GM19193 (cell line): ENCODE measurements around the gene C16orf54.
A peak's percentile ranks its signal among the peaks of the same experiment; 100 is the strongest.

Source experiments
- POLR2A ChIP-seq: IDR thresholded peaks from 4 replicates; pipeline ENCODE4 v1.6.1; 2011; ENCODE audit not compliant: insufficient read depth, insufficient read length; ENCODE audit errors: extremely low read depth

The C16orf54 gene, protein sequence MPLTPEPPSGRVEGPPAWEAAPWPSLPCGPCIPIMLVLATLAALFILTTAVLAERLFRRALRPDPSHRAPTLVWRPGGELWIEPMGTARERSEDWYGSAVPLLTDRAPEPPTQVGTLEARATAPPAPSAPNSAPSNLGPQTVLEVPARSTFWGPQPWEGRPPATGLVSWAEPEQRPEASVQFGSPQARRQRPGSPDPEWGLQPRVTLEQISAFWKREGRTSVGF

DNA sequence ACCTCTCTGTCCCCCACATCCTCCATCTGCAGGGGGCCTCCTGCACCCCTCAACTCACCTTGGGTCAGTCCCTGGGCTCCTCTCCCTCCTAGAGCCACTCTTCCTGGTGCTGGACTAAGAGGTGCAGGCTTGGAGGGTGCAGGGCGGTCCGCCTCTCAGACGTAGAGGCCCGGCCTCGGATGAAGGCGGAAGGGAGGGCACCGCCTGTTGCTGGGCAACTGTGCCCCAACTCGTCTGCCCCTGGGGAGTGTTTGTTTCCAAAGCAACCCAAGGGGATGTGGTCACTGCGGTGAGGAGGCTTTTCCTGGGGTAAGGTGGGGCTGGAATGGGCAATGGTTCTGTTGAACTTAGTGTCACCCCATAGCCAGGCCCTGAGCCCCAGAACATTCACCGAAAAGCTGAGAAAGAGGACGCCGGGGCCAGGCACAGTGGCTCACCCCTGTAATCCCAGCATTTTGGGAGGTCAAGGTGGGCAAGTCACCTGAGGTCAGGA is at the start of gene C16orf54:
TSS of gene C16orf54 (minus strand) at position 138 of the 493 bp plus-strand sequence. CDS start 1,039 bp downstream, outside the sequence.
- peak; percentile 56 for TF ChIP-seq POLR2A

- TF ChIP-seq POLR2A = no peak
Measured at GRCh38 chr16:29794231-29794710, 48.5 kb upstream of the C16orf54 start.

DNA sequence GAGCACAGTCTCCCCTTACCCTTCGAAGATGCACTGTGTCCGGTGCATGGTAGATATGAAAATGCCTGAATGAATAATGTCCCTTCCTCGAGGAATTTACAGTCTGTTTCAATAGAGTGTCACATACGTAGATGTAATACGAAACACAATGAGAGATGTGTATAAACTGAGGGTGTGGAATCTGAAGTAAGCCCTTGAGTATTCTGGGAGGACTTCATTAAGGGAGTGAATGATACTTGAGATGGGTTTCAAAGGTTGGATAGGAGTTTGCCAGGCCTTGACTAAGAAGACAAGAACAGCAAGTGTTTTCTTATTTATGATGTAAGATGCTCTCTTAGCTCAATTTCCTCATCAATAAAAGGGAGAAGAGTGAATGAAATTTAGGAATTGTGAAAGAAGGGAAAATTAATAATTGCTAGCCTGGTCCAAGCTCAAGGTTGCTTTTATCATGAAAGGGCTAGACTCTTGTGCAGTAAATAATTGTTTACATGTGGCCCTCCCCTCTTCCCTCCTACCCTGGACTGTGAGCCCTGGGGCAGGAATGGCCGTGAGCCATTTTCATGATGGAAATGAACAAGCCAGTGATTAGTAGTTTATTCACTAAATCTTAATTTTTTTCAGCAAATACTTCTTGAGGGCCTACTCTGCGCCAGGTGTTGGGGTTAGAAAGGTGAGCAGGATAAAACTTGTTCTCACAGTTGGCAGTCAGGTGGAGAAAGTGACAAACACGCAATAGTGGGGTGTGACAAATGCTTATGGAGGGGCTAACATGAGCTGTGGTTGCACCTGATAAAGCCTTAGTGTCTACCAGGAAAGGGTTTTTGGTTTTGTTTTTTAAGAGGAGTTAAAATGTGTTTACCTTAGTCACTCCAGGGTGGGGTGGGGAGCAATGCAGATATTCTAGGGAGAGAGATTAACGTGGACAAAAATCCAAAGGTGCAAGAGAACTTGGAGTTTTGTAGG is 46.3 kb upstream of the C16orf54 start:
- TF ChIP-seq POLR2A = no peak

- TF ChIP-seq POLR2A = no peak
Measured at GRCh38 chr16:29790949-29791844, 45.4 kb upstream of the C16orf54 start.

- TF ChIP-seq POLR2A = peak; percentile 88
Measured at GRCh38 chr16:29790183-29790948, 44.6 kb upstream of the C16orf54 start, which contains the start of gene KIF22. KIF22 (plus strand) TSS chr16:29790751; CDS start chr16:29790760, 9 bp downstream.

DNA sequence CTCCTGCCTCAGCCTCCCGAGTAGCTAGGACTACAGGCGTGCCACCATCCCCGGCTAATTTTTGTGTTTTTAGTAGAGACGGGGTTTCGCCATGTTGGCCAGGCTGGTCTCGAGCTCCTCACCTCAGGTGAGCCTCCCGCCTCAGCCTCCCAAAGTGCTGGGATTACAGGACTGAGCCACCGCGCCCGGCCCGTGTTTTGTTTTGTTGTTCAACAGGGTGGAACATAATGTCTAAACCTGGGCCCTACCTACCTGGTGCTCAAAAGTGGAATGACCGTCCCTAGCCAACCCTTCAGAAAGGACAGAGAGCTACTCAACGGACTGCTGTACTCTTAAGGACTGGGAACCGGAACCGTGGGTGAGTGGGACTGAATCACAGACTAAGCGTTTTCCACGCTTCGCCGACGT is 44.0 kb upstream of the C16orf54 start:
- no peak for TF ChIP-seq POLR2A

- no peak for TF ChIP-seq POLR2A
Measured at GRCh38 chr16:29784901-29785500, 39.2 kb upstream of the C16orf54 start.

DNA sequence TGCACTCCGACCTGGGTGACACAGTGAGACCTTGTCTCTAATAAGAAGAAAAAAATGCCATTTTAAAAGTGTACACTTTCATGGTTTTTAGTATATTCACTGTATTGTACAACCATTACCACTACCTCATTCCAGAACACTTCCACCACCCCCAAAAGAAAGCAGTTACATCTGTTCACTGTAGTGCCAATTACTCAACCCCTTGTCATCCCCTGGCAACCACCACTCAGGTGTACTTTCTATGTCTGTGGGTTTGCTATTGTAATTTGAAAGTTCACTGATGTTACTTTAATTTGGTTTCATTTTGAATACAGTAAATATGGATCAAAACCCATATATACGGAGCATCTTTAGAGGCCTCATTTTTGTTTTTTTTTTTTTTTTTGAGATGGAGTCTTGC is 38.4 kb upstream of the C16orf54 start:
- no peak for TF ChIP-seq POLR2A

GRCh38 chr16:29779474-29779873 is 33.7 kb upstream of the C16orf54 start:
- TF ChIP-seq POLR2A = no peak

DNA sequence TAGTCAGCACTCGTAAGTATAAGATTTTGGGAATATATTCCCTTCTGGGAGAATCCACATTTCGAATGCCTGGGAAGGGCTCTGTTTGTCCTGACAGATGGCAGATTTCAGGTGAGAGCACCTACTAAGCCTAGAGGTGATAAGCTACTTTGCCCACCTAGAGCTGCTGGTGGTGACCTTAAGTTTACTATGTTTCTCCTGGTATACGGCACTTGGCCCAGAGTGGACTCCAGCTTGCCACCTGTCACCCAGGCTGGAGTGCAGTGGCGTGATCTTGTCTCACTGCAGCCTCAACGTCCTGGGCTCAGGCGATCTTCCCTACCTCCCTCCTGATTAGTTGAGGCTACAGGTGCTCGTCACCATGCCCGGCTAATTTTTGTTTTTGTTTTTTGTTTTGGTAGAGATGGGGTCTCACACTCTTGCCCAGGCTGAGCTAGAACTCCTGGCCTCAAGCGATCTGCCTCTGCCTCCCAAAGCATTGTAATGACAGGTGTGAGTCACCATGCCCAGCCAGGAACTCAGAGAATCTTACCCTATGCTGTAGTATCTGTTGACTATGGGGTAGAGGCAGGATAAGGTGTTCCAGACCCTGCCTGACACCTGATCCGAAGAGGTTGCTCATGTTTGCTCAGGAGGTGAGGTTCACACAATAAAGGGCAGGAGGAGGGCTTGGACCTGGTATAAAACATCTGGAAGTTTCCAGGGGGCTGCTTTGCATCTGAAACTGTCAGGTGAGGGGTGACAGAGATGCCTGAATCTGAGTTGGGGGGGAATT is 32.0 kb upstream of the C16orf54 start, which contains the start of gene ZG16:
TSS of gene ZG16 (plus strand) at position 681 of the 775 bp plus-strand sequence. CDS start 1,011 bp downstream, outside the sequence.
- TF ChIP-seq POLR2A = no peak

- no peak for TF ChIP-seq POLR2A
Measured at GRCh38 chr16:29775742-29776408, 30.1 kb upstream of the C16orf54 start.

DNA sequence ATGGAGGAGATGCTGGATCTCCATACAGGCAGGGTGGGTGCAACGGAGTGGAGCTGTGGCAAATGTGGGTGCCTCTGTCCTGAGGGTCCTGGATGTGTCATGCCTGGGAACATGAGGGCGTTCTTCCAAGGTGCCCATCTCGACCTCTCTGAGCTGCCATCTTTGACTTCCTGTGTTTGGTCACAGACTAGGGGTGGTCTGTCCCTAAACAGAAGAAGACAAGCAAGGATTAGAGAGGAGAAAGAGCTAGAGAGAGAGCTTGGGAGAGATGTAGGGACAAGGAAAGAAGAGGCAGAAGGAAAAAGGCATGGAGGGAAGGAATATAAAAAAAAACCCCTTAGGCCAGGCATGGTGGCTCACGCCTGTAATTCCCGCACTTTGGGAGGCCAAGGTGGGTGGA is 28.9 kb upstream of the C16orf54 start:
- TF ChIP-seq POLR2A = no peak
